Measurements from ENCODE around the gene TICAM2. TPM values are rescaled to one million over a fixed set of nuclear protein-coding genes. Genes with fewer than 3 reads are reported as not detected.
"Not testable (repeated sequence)": the region's sequence is repeated elsewhere in the genome, so short reads cannot be mapped to it uniquely, and the experiment has no call there.

Gene TICAM2
- total RNA-seq (2.1 TPM in 1 of 2 replicates, not detected in the other), polyA plus RNA-seq (2.5 TPM in 2 replicates)

DNA sequence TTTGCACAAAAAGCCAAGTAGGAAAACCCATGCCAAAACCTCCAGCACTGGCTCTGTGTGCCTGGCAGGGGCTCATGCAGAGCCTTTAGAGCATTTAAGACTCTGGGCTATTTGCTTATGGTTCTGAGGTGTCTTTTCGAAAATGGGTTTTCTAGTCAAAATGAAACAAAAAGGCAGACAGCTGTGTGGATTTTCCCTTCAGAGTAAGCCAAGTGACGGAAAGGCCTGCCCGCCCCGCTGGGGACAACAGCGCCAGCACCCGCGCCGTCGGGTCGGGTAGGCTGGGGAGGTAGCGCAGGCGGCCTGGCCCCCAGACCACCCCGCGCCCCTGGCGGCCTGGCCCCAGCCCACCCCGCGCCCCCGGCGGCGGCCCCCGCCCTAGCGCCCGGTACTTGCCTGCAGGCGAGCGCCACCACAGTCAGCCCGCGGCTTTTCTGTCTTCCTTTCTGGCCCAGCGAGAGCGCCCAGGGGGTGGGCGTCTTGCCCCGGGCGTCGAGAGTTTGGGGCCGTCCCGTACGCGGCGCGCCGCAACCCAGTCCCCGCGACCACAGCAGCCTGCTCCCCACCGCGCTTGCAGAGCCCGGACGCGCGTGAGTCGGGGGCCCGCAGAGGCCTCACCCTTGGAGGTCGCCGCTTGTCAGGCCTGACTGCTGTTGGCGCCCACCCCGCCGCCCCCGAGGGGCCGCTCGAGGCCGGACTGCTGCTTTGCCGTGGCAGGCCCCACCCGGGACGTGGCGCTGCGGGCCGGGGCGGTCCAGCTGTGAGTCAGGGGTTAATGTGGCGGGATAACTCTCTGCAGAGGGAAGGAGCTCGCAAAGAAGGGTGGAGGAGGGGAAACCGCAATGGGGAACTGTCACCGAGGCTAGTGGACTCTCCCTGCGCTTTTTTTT lies at the start of gene TICAM2:
Gene TICAM2 (minus strand): TSS at position 779 of the 890 bp plus-strand sequence. CDS start 21,223 bp downstream, outside the sequence.
- Histone ChIP-seq H3K27ac (peak within 1 kb of the TSS; percentile 90), H3K36me3 (replicated peaks; ENCODE audit: insufficient read depth, low read depth) (no peaks in the 10 kb centered on the region), H3K4me3 (peak within 1 kb of the TSS; percentile 82), H3K4me2 (peak within 1 kb of the TSS; percentile 91), H4K20me1 (ENCODE audit: insufficient read depth, poor library complexity, severe bottlenecking) (no peaks in the 10 kb centered on the region), H3K4me1 (ENCODE audit: insufficient read depth) (peaks cover 12% of the 10 kb centered on the region), H2AFZ (peak within 1 kb of the TSS; percentile 100), H3K9me3 (ENCODE audit: low read depth) (no peaks in the 10 kb centered on the region), H3K9me2 (replicated peaks; ENCODE audit: insufficient read depth) (no peaks in the 10 kb centered on the region), H3K27me3 (no peaks in the 10 kb centered on the region), H3K79me2 (peaks cover 9% of the 10 kb centered on the region)
- peak; percentile 72 for DNase-seq (ENCODE audit: low spot score)
- TF ChIP-seq EZH2phosphoT487 (IDR thresholded peaks at IDR 0.05; ENCODE audit: low read depth, severe bottlenecking, unreplicated experiment) = no peak
- TF ChIP-seq, protein P1, sequence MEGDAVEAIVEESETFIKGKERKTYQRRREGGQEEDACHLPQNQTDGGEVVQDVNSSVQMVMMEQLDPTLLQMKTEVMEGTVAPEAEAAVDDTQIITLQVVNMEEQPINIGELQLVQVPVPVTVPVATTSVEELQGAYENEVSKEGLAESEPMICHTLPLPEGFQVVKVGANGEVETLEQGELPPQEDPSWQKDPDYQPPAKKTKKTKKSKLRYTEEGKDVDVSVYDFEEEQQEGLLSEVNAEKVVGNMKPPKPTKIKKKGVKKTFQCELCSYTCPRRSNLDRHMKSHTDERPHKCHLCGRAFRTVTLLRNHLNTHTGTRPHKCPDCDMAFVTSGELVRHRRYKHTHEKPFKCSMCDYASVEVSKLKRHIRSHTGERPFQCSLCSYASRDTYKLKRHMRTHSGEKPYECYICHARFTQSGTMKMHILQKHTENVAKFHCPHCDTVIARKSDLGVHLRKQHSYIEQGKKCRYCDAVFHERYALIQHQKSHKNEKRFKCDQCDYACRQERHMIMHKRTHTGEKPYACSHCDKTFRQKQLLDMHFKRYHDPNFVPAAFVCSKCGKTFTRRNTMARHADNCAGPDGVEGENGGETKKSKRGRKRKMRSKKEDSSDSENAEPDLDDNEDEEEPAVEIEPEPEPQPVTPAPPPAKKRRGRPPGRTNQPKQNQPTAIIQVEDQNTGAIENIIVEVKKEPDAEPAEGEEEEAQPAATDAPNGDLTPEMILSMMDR (IDR thresholded peaks at IDR 0.05; ENCODE audit: poor library complexity) = peak; percentile 30
- TF ChIP-seq EZH2 (IDR thresholded peaks at IDR 0.05; ENCODE audit: borderline replicate concordance) = no peak
- 7% methylated on average over 55 of the region's 71 CpGs for WGBS (ENCODE audit: low lambda C conversion rate, missing lambda C conversion rate)

GRCh38 chr5:115649541-115649940 lies 47.3 kb upstream of the TICAM2 start:
- DNase-seq (ENCODE audit: low spot score) = no peak
- no peaks in the 10 kb centered on the region for H3K27me3 ChIP-seq
- 96% methylated on average over 1 of the region's 1 CpG for WGBS (ENCODE audit: low lambda C conversion rate, missing lambda C conversion rate)
- H2AFZ ChIP-seq = no peak overlapping the region
- no peaks in the 10 kb centered on the region for H3K9me3 ChIP-seq (ENCODE audit: low read depth)
- no peak overlapping the region for H3K4me2 ChIP-seq
- H3K9me2 ChIP-seq (replicated peaks; ENCODE audit: insufficient read depth) = no peaks in the 10 kb centered on the region
- H3K27ac ChIP-seq = no peak overlapping the region
- no peaks in the 10 kb centered on the region for H3K4me1 ChIP-seq (ENCODE audit: insufficient read depth)
- no peaks in the 10 kb centered on the region for H3K79me2 ChIP-seq
- no peak overlapping the region for H3K4me3 ChIP-seq
- TF ChIP-seq, protein P1 (IDR thresholded peaks at IDR 0.05; ENCODE audit: poor library complexity) = no peak
- no peak for TF ChIP-seq EZH2phosphoT487 (IDR thresholded peaks at IDR 0.05; ENCODE audit: low read depth, severe bottlenecking, unreplicated experiment)
- no peak for TF ChIP-seq EZH2 (IDR thresholded peaks at IDR 0.05; ENCODE audit: borderline replicate concordance)
- no peaks in the 10 kb centered on the region for H3K36me3 ChIP-seq (replicated peaks; ENCODE audit: insufficient read depth, low read depth)
- H4K20me1 ChIP-seq (ENCODE audit: insufficient read depth, poor library complexity, severe bottlenecking) = no peaks in the 10 kb centered on the region

GRCh38 chr5:115648056-115648455 lies 45.8 kb upstream of the TICAM2 start:
- DNase-seq (ENCODE audit: low spot score) = no peak
- Histone ChIP-seq H3K79me2 (no peaks in the 10 kb centered on the region), H2AFZ (no peak overlapping the region), H3K27me3 (no peaks in the 10 kb centered on the region), H3K4me3 (no peak overlapping the region), H3K9me2 (replicated peaks; ENCODE audit: insufficient read depth) (no peaks in the 10 kb centered on the region), H3K9me3 (ENCODE audit: low read depth) (no peaks in the 10 kb centered on the region), H3K36me3 (replicated peaks; ENCODE audit: insufficient read depth, low read depth) (no peaks in the 10 kb centered on the region), H3K4me1 (ENCODE audit: insufficient read depth) (no peaks in the 10 kb centered on the region), H3K4me2 (no peak overlapping the region), H3K27ac (no peak overlapping the region), H4K20me1 (ENCODE audit: insufficient read depth, poor library complexity, severe bottlenecking) (no peaks in the 10 kb centered on the region)
- 80% methylated on average over 3 of the region's 3 CpGs for WGBS (ENCODE audit: low lambda C conversion rate, missing lambda C conversion rate)
- TF ChIP-seq EZH2 (IDR thresholded peaks at IDR 0.05; ENCODE audit: borderline replicate concordance) (no peak), EZH2phosphoT487 (IDR thresholded peaks at IDR 0.05; ENCODE audit: low read depth, severe bottlenecking, unreplicated experiment) (no peak)
- TF ChIP-seq, protein P1 (IDR thresholded peaks at IDR 0.05; ENCODE audit: poor library complexity) = no peak

- H3K79me2 ChIP-seq; H2AFZ ChIP-seq; H3K27ac ChIP-seq; H3K27me3 ChIP-seq; H4K20me1 ChIP-seq (ENCODE audit: insufficient read depth, poor library complexity, severe bottlenecking); H3K4me1 ChIP-seq (ENCODE audit: insufficient read depth); H3K9me2 ChIP-seq (replicated peaks; ENCODE audit: insufficient read depth); DNase-seq (ENCODE audit: low spot score); H3K4me2 ChIP-seq; H3K4me3 ChIP-seq; H3K36me3 ChIP-seq (replicated peaks; ENCODE audit: insufficient read depth, low read depth); H3K9me3 ChIP-seq (ENCODE audit: low read depth): not testable (repeated sequence)
- WGBS (ENCODE audit: low lambda C conversion rate, missing lambda C conversion rate) = 81% methylated on average over 5 of the region's 5 CpGs
Measured at GRCh38 chr5:115645386-115645785, 43.1 kb upstream of the TICAM2 start.

All from hepatocyte (in vitro differentiated cells).